OCI-LY1 (cell line): ENCODE data around the gene LRMDA.

ENCODE experiments used
- H2AFZ ChIP-seq: fragments of 200-600 bp; sonication (generic), shearing (Covaris generic); 2 replicates; pipeline ENCODE4 v1.6.0; 2014; ENCODE audit warnings: antibody characterized with exemption, mild to moderate bottlenecking, low read length
- H3F3A ChIP-seq: fragments of 200-600 bp; sonication (generic), shearing (Covaris generic); 2 replicates; pipeline ENCODE4 v1.6.0; 2014; ENCODE audit warnings: mild to moderate bottlenecking, antibody characterized with exemption, low read length, moderate library complexity; ENCODE audit not compliant: insufficient read depth
- H3K27ac ChIP-seq: fragments of 200-600 bp; sonication (generic); 2 replicates; pipeline ENCODE4 v1.5.1; 2014; ENCODE audit warnings: low read length, mixed run types, mild to moderate bottlenecking, low read depth; ENCODE audit not compliant: poor library complexity, severe bottlenecking
- H3K27me3 ChIP-seq: fragments of 200-600 bp; sonication (generic); 2 replicates; pipeline ENCODE4 v1.6.0; 2014; ENCODE audit warnings: antibody characterized with exemption, mild to moderate bottlenecking, low read length, moderate library complexity; ENCODE audit not compliant: insufficient read depth
- H3K36me3 ChIP-seq: fragments of 200-600 bp; sonication (generic); 2 replicates; pipeline ENCODE4 v1.6.1; 2014; ENCODE audit warnings: mild to moderate bottlenecking, antibody characterized with exemption, low read length, moderate library complexity, mixed read lengths; ENCODE audit not compliant: insufficient read depth
- H3K4me1 ChIP-seq: fragments of 200-600 bp; sonication (generic); 2 replicates; pipeline ENCODE4 v1.5.1; 2014; ENCODE audit warnings: mild to moderate bottlenecking, low read length, moderate library complexity; ENCODE audit not compliant: insufficient read depth, severe bottlenecking
- H3K4me2 ChIP-seq: fragments of 200-600 bp; sonication (generic), shearing (Covaris generic); 2 replicates; pipeline ENCODE4 v1.6.1; 2014; ENCODE audit warnings: low read length
- H3K4me3 ChIP-seq: fragments of 200-600 bp; sonication (generic); 2 replicates; pipeline ENCODE4 v1.5.1; 2014; ENCODE audit warnings: low read length, low read depth, mild to moderate bottlenecking, mixed read lengths; ENCODE audit not compliant: poor library complexity, severe bottlenecking
- H3K79me2 ChIP-seq: fragments of 200-600 bp; shearing (Covaris generic); 2 replicates; pipeline ENCODE4 v1.6.1; 2016; ENCODE audit warnings: mixed run types, low read length, mixed read lengths; ENCODE audit not compliant: insufficient read depth
- H3K9ac ChIP-seq: fragments of 200-600 bp; sonication (generic), shearing (Covaris generic); 2 replicates; pipeline ENCODE4 v1.6.1; 2014; ENCODE audit warnings: mild to moderate bottlenecking, low read length, mixed read lengths
- H3K9me2 ChIP-seq: fragments of 200-600 bp; sonication (generic), shearing (Covaris generic); 2 replicates; pipeline ENCODE4 v1.6.1; 2014; ENCODE audit warnings: low read depth, mild to moderate bottlenecking, low read length, mixed read lengths
- H3K9me3 ChIP-seq: fragments of 200-600 bp; shearing (Covaris generic); 2 replicates; pipeline ENCODE4 v1.6.1; 2014; ENCODE audit warnings: low read length, mixed read lengths
- H4K20me1 ChIP-seq: fragments of 200-600 bp; sonication (generic), shearing (Covaris generic); 2 replicates; pipeline ENCODE4 v1.6.0; 2016; ENCODE audit warnings: mild to moderate bottlenecking, low read length; ENCODE audit not compliant: insufficient read depth
- CTCF ChIP-seq: fragments of 200-600 bp; sonication (generic), shearing (Covaris generic); IDR thresholded peaks from 2 replicates; pipeline ENCODE4 v1.5.1; 2017; ENCODE audit warnings: mild to moderate bottlenecking, antibody characterized with exemption, low read length, moderate library complexity, mixed read lengths
- EZH2 ChIP-seq: fragments of 200-600 bp; sonication (generic), shearing (Covaris generic); IDR thresholded peaks from 2 replicates; pipeline ENCODE4 v1.8.0; 2017; ENCODE audit warnings: borderline replicate concordance, mixed run types, mild to moderate bottlenecking, antibody characterized with exemption, low read length, moderate library complexity, mixed read lengths

Gene LRMDA

GRCh38 chr10:76127984-76128589 is 696.7 kb downstream of the LRMDA start:
- no peak overlapping the region for H2AFZ ChIP-seq
- H3K9me2 ChIP-seq: no peaks in the 10 kb centered on the region
- no peak overlapping the region for H3K4me2 ChIP-seq
- H4K20me1 ChIP-seq: no peaks in the 10 kb centered on the region
- no peaks in the 10 kb centered on the region for H3K4me1 ChIP-seq
- H3K27me3 ChIP-seq: no peaks in the 10 kb centered on the region
- H3F3A ChIP-seq: no peaks in the 10 kb centered on the region
- no peak overlapping the region for H3K9ac ChIP-seq
- no peaks in the 10 kb centered on the region for H3K36me3 ChIP-seq
- no peak overlapping the region for H3K4me3 ChIP-seq
- H3K27ac ChIP-seq: no peak overlapping the region
- no peaks in the 10 kb centered on the region for H3K9me3 ChIP-seq
- TF ChIP-seq CTCF (no peak), EZH2 (no peak)
- H3K79me2 ChIP-seq: no peaks in the 10 kb centered on the region

GRCh38 chr10:76129213-76129612 is 697.8 kb downstream of the LRMDA start:
- Histone ChIP-seq H3K27ac (no peak overlapping the region), H2AFZ (no peak overlapping the region), H3K4me2 (no peak overlapping the region), H3K9me2 (no peaks in the 10 kb centered on the region), H3F3A (no peaks in the 10 kb centered on the region), H4K20me1 (no peaks in the 10 kb centered on the region), H3K4me1 (no peaks in the 10 kb centered on the region), H3K79me2 (no peaks in the 10 kb centered on the region), H3K36me3 (no peaks in the 10 kb centered on the region), H3K27me3 (no peaks in the 10 kb centered on the region), H3K4me3 (no peak overlapping the region), H3K9me3 (no peaks in the 10 kb centered on the region), H3K9ac (no peak overlapping the region)
- TF ChIP-seq CTCF: no peak
- no peak for TF ChIP-seq EZH2

GRCh38 chr10:76130892-76131291 is 699.5 kb downstream of the LRMDA start:
- Histone ChIP-seq H4K20me1 (no peaks in the 10 kb centered on the region), H3K9me2 (no peaks in the 10 kb centered on the region), H3F3A (no peaks in the 10 kb centered on the region), H3K9ac (no peak overlapping the region), H3K36me3 (no peaks in the 10 kb centered on the region), H3K4me3 (no peak overlapping the region), H3K4me2 (no peak overlapping the region), H3K27ac (no peak overlapping the region), H2AFZ (no peak overlapping the region), H3K27me3 (no peaks in the 10 kb centered on the region), H3K4me1 (no peaks in the 10 kb centered on the region), H3K9me3 (no peaks in the 10 kb centered on the region), H3K79me2 (no peaks in the 10 kb centered on the region)
- TF ChIP-seq CTCF: no peak
- no peak for TF ChIP-seq EZH2
